HEK293 (cell line): Measurements from ENCODE around the gene SETD3.
A peak's percentile ranks its signal among the peaks of the same experiment; 100 is the strongest.

Experiments used
- CTCF ChIA-PET: fragments of 350-600 bp; formaldehyde crosslinking; extraction: SDS; loops from one replicate; lab custom pipeline; 2021; ENCODE audit warnings: antibody characterized with exemption; lab: Yijun Ruan, JAX
- POLR2A ChIA-PET: fragments of 300-600 bp; formaldehyde crosslinking; extraction: SDS; loops from one replicate; lab custom pipeline; 2020; ENCODE audit warnings: antibody characterized with exemption, inconsistent platforms; lab: Yijun Ruan, JAX
- H3K27ac ChIP-seq: fragments of 200-500 bp; sonication (Bioruptor generic); 2 replicates; pipeline ENCODE4 v1.5.1; 2014; ENCODE audit warnings: low read depth, low read length, control low read depth, inconsistent platforms; ENCODE audit errors: extremely low read depth
- H3K36me3 ChIP-seq, 2 experiments: fragments of 200-500 bp in 1 of 2; sonication (Bioruptor generic) in 1 of 2; 1 replicate in 1 of 2; 2 replicates in 1 of 2; pipeline ENCODE4 v1.5.1; 2014 to 2017; ENCODE audit warnings: inconsistent platforms in 2 of 2, low read length in 2 of 2; ENCODE audit not compliant: control insufficient read depth in 2 of 2, insufficient read depth in 1 of 2
- H3K4me1 ChIP-seq: fragments of 200-500 bp; sonication (Bioruptor generic); 2 replicates; pipeline ENCODE4 v1.5.1; 2014; ENCODE audit warnings: mild to moderate bottlenecking, low read length, inconsistent platforms; ENCODE audit not compliant: control insufficient read depth, insufficient read depth
- H3K4me3 ChIP-seq: 2 replicates; pipeline ENCODE4 v1.5.1; 2011; ENCODE audit warnings: low read depth, mild to moderate bottlenecking, control low read depth, low read length, moderate library complexity
- H3K9me3 ChIP-seq: fragments of 200-500 bp; sonication (Bioruptor generic); 2 replicates; pipeline ENCODE4 v1.5.1; 2014; ENCODE audit warnings: low read depth, low read length, inconsistent platforms; ENCODE audit not compliant: control insufficient read depth, insufficient read depth
- HOXA7 ChIP-seq: sonication (generic); formaldehyde crosslinking; IDR thresholded peaks from 2 replicates; pipeline ENCODE4 v1.8.1; 2022; ENCODE audit warnings: missing genetic modification reagents, borderline replicate concordance
- PRDM1 ChIP-seq: fragments of 450-650 bp; formaldehyde crosslinking; IDR thresholded peaks from 2 replicates; pipeline ENCODE4; 2016; ENCODE audit warnings: missing biosample characterization, missing genetic modification characterization
- REPIN1 ChIP-seq: fragments of 450-650 bp; formaldehyde crosslinking; IDR thresholded peaks from 2 replicates; pipeline ENCODE4 v1.5.1; 2017; ENCODE audit warnings: missing biosample characterization, missing genetic modification characterization, low read depth
- ZBTB44 ChIP-seq: fragments of 450-650 bp; IDR thresholded peaks from 2 replicates; pipeline ENCODE4 v1.5.1; 2018; ENCODE audit warnings: missing biosample characterization, mild to moderate bottlenecking, missing genetic modification characterization
- ZBTB49 ChIP-seq: fragments of 450-650 bp; formaldehyde crosslinking; IDR thresholded peaks from 2 replicates; pipeline ENCODE4 v1.5.1; 2016; ENCODE audit warnings: missing biosample characterization, missing genetic modification characterization, low read depth
- ZBTB7A ChIP-seq: fragments of 450-650 bp; formaldehyde crosslinking; IDR thresholded peaks from 2 replicates; pipeline ENCODE4 v1.5.1; 2016; ENCODE audit warnings: low read depth, missing biosample characterization, missing genetic modification characterization
- ZFP41 ChIP-seq: fragments of 450-650 bp; formaldehyde crosslinking; IDR thresholded peaks from 2 replicates; pipeline ENCODE4 v1.5.1; 2016; ENCODE audit warnings: missing biosample characterization, missing genetic modification characterization, borderline replicate concordance
- ZNF114 ChIP-seq: fragments of 450-650 bp; formaldehyde crosslinking; IDR thresholded peaks from 2 replicates; pipeline ENCODE4 v1.5.0; 2017; ENCODE audit warnings: missing biosample characterization, missing genetic modification characterization
- ZNF16 ChIP-seq: fragments of 450-650 bp; formaldehyde crosslinking; IDR thresholded peaks from 2 replicates; pipeline ENCODE4 v1.5.1; 2016; ENCODE audit warnings: low read depth, missing biosample characterization, missing genetic modification characterization
- ZNF324 ChIP-seq: fragments of 450-650 bp; formaldehyde crosslinking; IDR thresholded peaks from 2 replicates; pipeline ENCODE4 v1.5.1; 2016; ENCODE audit warnings: missing biosample characterization, missing genetic modification characterization
- ZNF391 ChIP-seq: fragments of 450-650 bp; formaldehyde crosslinking; IDR thresholded peaks from 2 replicates; pipeline ENCODE4 v1.5.1; 2016; ENCODE audit warnings: low read depth, missing biosample characterization, missing genetic modification characterization, borderline replicate concordance
- ZNF394 ChIP-seq: fragments of 450-650 bp; formaldehyde crosslinking; IDR thresholded peaks from 2 replicates; pipeline ENCODE4 v1.5.1; 2016; ENCODE audit warnings: missing biosample characterization, missing genetic modification characterization, mild to moderate bottlenecking, moderate library complexity, borderline replicate concordance
- ZNF501 ChIP-seq: fragments of 450-650 bp; formaldehyde crosslinking; IDR thresholded peaks from 2 replicates; pipeline ENCODE4 v1.5.1; 2016; ENCODE audit warnings: missing biosample characterization, missing genetic modification characterization
- ZNF510 ChIP-seq: fragments of 450-650 bp; formaldehyde crosslinking; IDR thresholded peaks from 2 replicates; pipeline ENCODE4 v1.5.1; 2018; ENCODE audit warnings: mild to moderate bottlenecking, missing genetic modification characterization, missing biosample characterization; ENCODE audit not compliant: insufficient replicate concordance
- ZNF529 ChIP-seq: fragments of 450-650 bp; formaldehyde crosslinking; IDR thresholded peaks from 2 replicates; pipeline ENCODE4 v1.5.1; 2017; ENCODE audit warnings: missing genetic modification characterization, missing biosample characterization; ENCODE audit not compliant: insufficient replicate concordance
- ZNF560 ChIP-seq: fragments of 450-650 bp; formaldehyde crosslinking; IDR thresholded peaks from 2 replicates; pipeline ENCODE4 v1.5.1; 2017; ENCODE audit warnings: missing biosample characterization, missing genetic modification characterization, borderline replicate concordance
- ZNF585B ChIP-seq: fragments of 450-650 bp; formaldehyde crosslinking; IDR thresholded peaks from 2 replicates; pipeline ENCODE4 v1.5.1; 2016; ENCODE audit warnings: missing biosample characterization, missing genetic modification characterization
- ZNF624 ChIP-seq: fragments of 450-650 bp; formaldehyde crosslinking; IDR thresholded peaks from 2 replicates; pipeline ENCODE4 v1.5.1; 2017; ENCODE audit warnings: missing biosample characterization, missing genetic modification characterization
- ZNF626 ChIP-seq: fragments of 450-650 bp; sonication (Bioruptor Pico); formaldehyde crosslinking; IDR thresholded peaks from 2 replicates; pipeline ENCODE4 v1.5.1; 2018; ENCODE audit warnings: missing biosample characterization, missing genetic modification characterization, inconsistent platforms
- ZNF670 ChIP-seq: fragments of 450-650 bp; formaldehyde crosslinking; IDR thresholded peaks from 2 replicates; pipeline ENCODE4 v1.5.1; 2016; ENCODE audit warnings: missing biosample characterization, missing genetic modification characterization, low read depth
- ZNF747 ChIP-seq: fragments of 450-650 bp; formaldehyde crosslinking; IDR thresholded peaks from 2 replicates; pipeline ENCODE4 v1.5.1; 2016; ENCODE audit warnings: missing biosample characterization, missing genetic modification characterization
- ZNF837 ChIP-seq: fragments of 450-650 bp; formaldehyde crosslinking; IDR thresholded peaks from 2 replicates; pipeline ENCODE4 v1.5.1; 2016; ENCODE audit warnings: missing biosample characterization, missing genetic modification characterization
- ZXDB ChIP-seq: fragments of 450-650 bp; formaldehyde crosslinking; IDR thresholded peaks from 2 replicates; pipeline ENCODE4 v1.5.1; 2016; ENCODE audit warnings: missing biosample characterization, missing genetic modification characterization
- TF ChIP-seq, protein P1 (sequence below): fragments of 450-650 bp; formaldehyde crosslinking; IDR thresholded peaks from 2 replicates; pipeline ENCODE4 v1.5.1; 2016; ENCODE audit warnings: missing biosample characterization, missing genetic modification characterization

The SETD3 gene

DNA sequence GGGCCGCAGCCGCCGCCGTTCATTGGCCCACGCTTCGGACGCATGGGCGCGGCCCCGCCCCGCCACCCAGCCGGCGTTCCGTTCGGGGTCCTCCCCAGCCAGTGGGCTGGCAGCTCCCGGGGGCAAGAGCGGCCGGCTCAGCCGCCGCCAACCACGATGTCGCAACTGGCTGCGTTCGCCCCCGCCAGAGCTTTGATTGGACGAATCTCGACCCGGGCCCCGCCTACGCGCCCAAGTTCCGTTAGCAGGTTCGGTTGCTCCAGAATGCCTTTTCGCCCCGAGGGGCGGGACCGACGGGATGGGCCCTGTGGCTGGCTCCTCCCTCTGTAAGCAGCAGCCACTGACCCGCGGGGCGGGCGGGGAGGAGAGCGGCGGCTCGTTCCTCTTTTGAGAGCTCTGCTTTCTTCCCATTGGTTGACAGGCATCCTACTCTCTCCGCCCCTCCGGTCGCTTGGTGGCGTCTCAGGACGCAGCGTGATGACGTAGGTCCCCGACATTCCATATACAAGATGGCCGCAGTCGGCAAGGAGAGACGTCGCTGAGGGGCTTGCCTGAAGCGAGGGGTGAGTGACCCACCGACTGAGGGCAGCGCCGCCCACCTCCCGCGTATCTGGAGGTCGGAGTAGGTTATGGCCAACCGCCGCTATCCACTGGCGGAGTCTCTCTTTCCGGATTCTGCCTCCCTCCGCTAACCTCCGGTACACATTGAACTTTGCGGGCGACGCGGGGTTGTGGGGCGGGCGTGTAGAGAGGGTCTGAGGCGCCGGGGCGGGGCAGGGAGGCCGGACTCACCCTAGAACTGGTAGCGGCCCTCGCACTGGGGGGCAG, 472 bp upstream of the SETD3 start, which contains the start of gene CCNK (continued):
- TF ChIP-seq REPIN1 (tag by site-specific recombination) (peak; percentile 26; the same call in 1 of the 2 replicates), ZNF114 (tag by site-specific recombination) (no peak), ZBTB49 (no peak), ZNF837 (no peak), ZNF560 (tag by site-specific recombination) (no peak), ZNF626 (no peak), ZNF510 (tag by site-specific recombination) (no peak)
- TF ChIP-seq, protein P1, sequence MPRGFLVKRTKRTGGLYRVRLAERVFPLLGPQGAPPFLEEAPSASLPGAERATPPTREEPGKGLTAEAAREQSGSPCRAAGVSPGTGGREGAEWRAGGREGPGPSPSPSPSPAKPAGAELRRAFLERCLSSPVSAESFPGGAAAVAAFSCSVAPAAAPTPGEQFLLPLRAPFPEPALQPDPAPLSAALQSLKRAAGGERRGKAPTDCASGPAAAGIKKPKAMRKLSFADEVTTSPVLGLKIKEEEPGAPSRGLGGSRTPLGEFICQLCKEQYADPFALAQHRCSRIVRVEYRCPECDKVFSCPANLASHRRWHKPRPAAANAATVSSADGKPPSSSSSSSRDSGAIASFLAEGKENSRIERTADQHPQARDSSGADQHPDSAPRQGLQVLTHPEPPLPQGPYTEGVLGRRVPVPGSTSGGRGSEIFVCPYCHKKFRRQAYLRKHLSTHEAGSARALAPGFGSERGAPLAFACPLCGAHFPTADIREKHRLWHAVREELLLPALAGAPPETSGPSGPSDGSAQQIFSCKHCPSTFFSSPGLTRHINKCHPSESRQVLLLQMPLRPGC (tag by site-specific recombination), result peak; percentile 40; the same call in 1 of the 2 replicates
- TF ChIP-seq, all 188 proteins: peak for 46

GRCh38 chr14:99479160-99479905, 1.3 kb downstream of the SETD3 start:
- POLR2A ChIA-PET, result interaction anchor here (1.5 kb wide), 1 partner anchor 12 kb away, joined by 3 read pairs; no protein-coding TSS in a partner anchor
- peak overlapping the region; percentile 88; the same call in 1 of the 2 replicates for H3K27ac ChIP-seq
- TF ChIP-seq ZNF324 (tag by site-specific recombination), result no peak
- no peak for TF ChIP-seq ZNF391 (tag by site-specific recombination)
- TF ChIP-seq ZFP41 (tag by site-specific recombination), result no peak
- TF ChIP-seq ZNF529 (tag by site-specific recombination), result no peak
- no peak for TF ChIP-seq ZXDB
- TF ChIP-seq PRDM1 (tag by site-specific recombination), result 0 out of 2 replicates have a peak, but pooled peaks have one; percentile 0
- TF ChIP-seq ZNF624 (tag by site-specific recombination), result no peak
- TF ChIP-seq ZBTB7A (tag by site-specific recombination), result no peak
- peak; percentile 45; the same call in 1 of the 2 replicates for TF ChIP-seq ZBTB44 (tag by site-specific recombination)
- no peak for TF ChIP-seq ZNF670 (tag by site-specific recombination)
- TF ChIP-seq ZNF585B (tag by site-specific recombination), result no peak
- TF ChIP-seq HOXA7, result no peak
- no peak for TF ChIP-seq ZNF501
- TF ChIP-seq ZNF394 (tag by site-specific recombination), result no peak
- no peak for TF ChIP-seq ZNF747 (tag by site-specific recombination)
- TF ChIP-seq ZNF16, result no peak
- no peaks in the 10 kb centered on the region for H3K36me3 ChIP-seq
- no peaks in the 10 kb centered on the region for H3K9me3 ChIP-seq
- CTCF ChIA-PET, result no interaction called here
- H3K4me3 ChIP-seq, result peak overlapping the region; percentile 96
- H3K4me1 ChIP-seq, result peaks cover 21% of the 10 kb centered on the region
